Prostate gland (tissue), 2 donors: ENCODE data around the gene CRADD. TPM values are rescaled to one million over a fixed set of nuclear protein-coding genes. Genes with fewer than 3 reads are reported as not detected.

Experiments used
- DNase-seq: peaks from one replicate; pipeline ENCODE4 v3.0.0-alpha.2; 2019; ENCODE audit warnings: low spot score
- H3K27ac ChIP-seq, 2 donors: fragments of 200-600 bp; sonication (generic); 2 replicates each; pipeline ENCODE4 v1.5.1; 2017 to 2019
- H3K27me3 ChIP-seq: fragments of 200-600 bp; sonication (generic); replicated peaks from 2 replicates; pipeline ENCODE4 v1.5.1; 2019; ENCODE audit not compliant: insufficient read depth
- H3K36me3 ChIP-seq, 2 donors: fragments of 200-600 bp; sonication (generic); 1 replicate in 1 of 2; 2 replicates in 1 of 2; pipeline versions ENCODE4 v1.5.1 to v1.8.1; 2017 to 2019
- H3K4me1 ChIP-seq: fragments of 200-600 bp; sonication (generic); replicated peaks from 2 replicates; pipeline ENCODE4 v1.5.1; 2019
- H3K4me3 ChIP-seq, 2 donors: fragments of 200-600 bp; sonication (generic); 2 replicates each; pipeline ENCODE4 v1.5.1; 2017 to 2019
- H3K9me3 ChIP-seq: fragments of 200-600 bp; sonication (generic); 2 replicates; pipeline ENCODE4 v1.5.1; 2017
- CTCF ChIP-seq, 4 experiments: fragments of 200-600 bp in 2 of 4; fragments of 450-650 bp in 2 of 4; sonication (generic) in 2 of 4; IDR thresholded peaks; 1 replicate in 3 of 4; 2 replicates in 1 of 4; pipeline ENCODE4 v1.5.1; 2016 to 2019; ENCODE audit warnings: antibody characterized with exemption in 4 of 4, mild to moderate bottlenecking in 2 of 4, moderate library complexity in 2 of 4
- POLR2A ChIP-seq: fragments of 450-650 bp; IDR thresholded peaks from one replicate; pipeline ENCODE4 v1.6.1; 2016; ENCODE audit warnings: antibody characterized with exemption, mild to moderate bottlenecking
- POLR2AphosphoS5 ChIP-seq: sonication (generic); formaldehyde crosslinking; IDR thresholded peaks from one replicate; pipeline ENCODE4 v1.6.1; 2017; ENCODE audit warnings: antibody characterized with exemption
- WGBS: methylation state at CpG from one replicate; pipeline ENCODE4 v1.1.5; 2018; 5-methylcytosine and 5-hydroxymethylcytosine counted together
- intact Hi-C: fragments of 100-400 bp; cut with DNase I; formaldehyde crosslinking; loops from one replicate; pipeline ENCODE4 v1.14.2; 2022
- total RNA-seq, 2 donors: library from RNA; depleted of rRNA; stranded (reverse); fragments of >200 nt; gene quantifications; one replicate each; pipeline ENCODE4 v1.1.0, GENCODE V29; 2016

CRADD gene
- total RNA-seq, 2 donors from 2014 or later = 38.9 to 42.4 TPM

DNA sequence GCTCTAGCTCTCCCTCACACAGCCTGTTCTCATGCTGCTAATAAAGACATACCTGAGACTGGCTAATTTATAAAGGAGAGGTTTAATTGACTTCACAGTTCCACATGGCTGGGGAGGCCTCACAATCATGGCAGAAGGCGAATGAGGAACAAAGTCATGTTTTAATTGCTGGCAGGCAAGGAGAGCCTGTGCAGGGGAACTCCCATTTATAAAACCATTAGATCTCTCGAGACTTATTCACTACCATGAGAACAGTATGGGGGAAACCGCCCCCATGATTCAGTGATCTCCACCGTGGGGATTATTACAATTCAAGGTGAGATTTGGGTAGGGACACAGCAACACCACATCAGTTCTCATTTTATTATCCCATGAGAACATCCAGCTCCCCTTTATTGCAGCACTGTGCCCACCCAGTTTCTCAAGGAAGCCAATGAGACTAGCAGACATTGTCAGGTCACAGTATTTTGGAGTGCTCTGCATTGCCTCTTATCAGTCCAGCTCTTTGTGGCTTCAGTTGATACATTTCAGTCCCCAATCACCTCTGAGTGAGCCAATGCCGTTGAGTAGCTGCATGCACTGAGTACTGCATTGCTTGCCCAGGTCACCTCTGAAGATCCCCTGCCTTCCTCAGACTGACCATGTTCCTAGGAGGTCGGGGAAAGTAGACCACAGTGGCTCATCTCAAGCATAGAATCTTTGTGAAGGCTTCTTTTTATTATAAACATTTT is 131.2 kb downstream of the CRADD start:
- 90% methylated on average over 6 of the region's 6 CpGs for WGBS
- H3K27ac ChIP-seq = peak overlapping the region; percentile 84 to 96
- H3K27me3 ChIP-seq = no peaks in the 10 kb centered on the region
- intact Hi-C loops = no loop called here
- no peaks in the 10 kb centered on the region for H3K36me3 ChIP-seq
- H3K4me1 ChIP-seq = peaks cover 22% of the 10 kb centered on the region
- no peak for DNase-seq
- no peak overlapping the region for H3K4me3 ChIP-seq
- TF ChIP-seq POLR2A (no peak), POLR2AphosphoS5 (no peak), CTCF (IDR thresholded peaks at IDR 0.05) (no peak)
- H3K9me3 ChIP-seq = no peaks in the 10 kb centered on the region

GRCh38 chr12:93812626-93813025 is 135.5 kb downstream of the CRADD start:
- H3K27ac ChIP-seq = peak overlapping the region; percentile 84 to 96
- 21% methylated on average over 3 of the region's 3 CpGs for WGBS
- no peak overlapping the region for H3K4me3 ChIP-seq
- no peaks in the 10 kb centered on the region for H3K36me3 ChIP-seq
- TF ChIP-seq POLR2AphosphoS5 (peak; percentile 51), CTCF (IDR thresholded peaks at IDR 0.05) (no peak), POLR2A (no peak)
- H3K9me3 ChIP-seq = no peaks in the 10 kb centered on the region
- H3K27me3 ChIP-seq = no peaks in the 10 kb centered on the region
- H3K4me1 ChIP-seq = peaks cover 34% of the 10 kb centered on the region
- intact Hi-C loops = loop anchor here (5.0 kb wide), 3 partner anchors 35 to 240 kb away; partner anchors contain the start of gene SOCS2
- no peak for DNase-seq

GRCh38 chr12:93813186-93813585 is 136.0 kb downstream of the CRADD start:
- no peaks in the 10 kb centered on the region for H3K9me3 ChIP-seq
- peak overlapping the region; percentile 84 to 96 for H3K27ac ChIP-seq
- peaks cover 35% of the 10 kb centered on the region for H3K4me1 ChIP-seq
- no peaks in the 10 kb centered on the region for H3K36me3 ChIP-seq
- DNase-seq = no peak
- no peak overlapping the region for H3K4me3 ChIP-seq
- intact Hi-C loops = loop anchor here (5.0 kb wide), 3 partner anchors 36 to 241 kb away; partner anchors contain the start of gene SOCS2
- WGBS = 15% methylated on average over 3 of the region's 3 CpGs
- H3K27me3 ChIP-seq = no peaks in the 10 kb centered on the region
- peak; percentile 49 for TF ChIP-seq POLR2AphosphoS5
- no peak for TF ChIP-seq POLR2A

DNA sequence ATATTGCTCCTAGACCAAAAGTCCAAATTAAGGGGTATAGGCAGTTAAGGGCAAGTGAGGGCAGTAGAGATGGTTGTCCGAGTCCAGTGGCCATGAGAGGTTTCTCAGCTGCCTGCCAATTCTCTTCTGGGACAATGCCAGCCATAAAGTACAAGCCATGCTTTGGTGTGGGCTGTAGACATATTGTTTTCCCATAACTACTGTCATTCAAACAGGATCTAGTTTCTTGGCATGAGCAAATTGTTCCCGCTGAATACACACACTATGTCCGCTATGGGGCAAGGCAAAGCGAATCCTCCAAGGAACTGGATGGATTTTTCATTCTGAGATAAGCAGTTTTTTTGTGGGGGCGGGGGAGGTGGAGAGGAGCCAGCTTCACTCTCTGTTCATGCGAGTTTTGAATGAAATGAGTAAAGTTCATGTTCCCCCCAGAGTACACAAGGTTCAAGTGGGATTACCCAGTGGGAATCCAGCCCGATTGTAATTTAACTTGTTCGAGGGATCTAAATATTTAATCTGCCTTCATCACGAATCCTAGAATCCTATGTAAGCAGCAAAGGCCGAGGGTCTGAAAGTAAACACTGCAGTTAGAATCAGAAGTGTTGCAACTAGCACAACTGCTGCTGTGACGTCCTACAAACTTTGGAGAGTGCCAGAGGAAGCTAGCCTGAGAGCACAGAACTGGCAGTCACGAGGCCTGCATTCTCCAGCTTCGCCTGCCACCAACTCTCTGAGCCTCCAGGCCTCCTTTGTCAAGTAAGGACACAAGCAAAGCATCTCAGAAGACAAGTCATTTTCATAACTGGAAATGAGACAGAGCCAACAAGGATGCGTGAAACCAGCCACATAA is 137.0 kb downstream of the CRADD start:
- no peaks in the 10 kb centered on the region for H3K9me3 ChIP-seq
- TF ChIP-seq POLR2A (no peak), POLR2AphosphoS5 (peak; percentile 93), CTCF (IDR thresholded peaks at IDR 0.05) (peak in 1 of 4 experiments; percentile 3)
- H3K27me3 ChIP-seq = no peaks in the 10 kb centered on the region
- peak overlapping the region; percentile 84 to 96 for H3K27ac ChIP-seq
- DNase-seq = peak; percentile 93
- H3K36me3 ChIP-seq = no peaks in the 10 kb centered on the region
- H3K4me3 ChIP-seq = no peak overlapping the region
- 7% methylated on average over 14 of the region's 14 CpGs for WGBS
- intact Hi-C loops = loop anchor here (5.0 kb wide), 3 partner anchors 37 to 242 kb away; partner anchors contain the start of gene SOCS2
- peaks cover 43% of the 10 kb centered on the region for H3K4me1 ChIP-seq

GRCh38 chr12:93818488-93819049 is 141.4 kb downstream of the CRADD start:
- intact Hi-C loops = loop anchor here (2.0 to 5.0 kb wide), 2 partner anchors 34 to 74 kb away; no protein-coding TSS in a partner anchor
- H3K4me1 ChIP-seq = peaks cover 24% of the 10 kb centered on the region
- DNase-seq = no peak

More at GRCh38 chr12:93818488-93819049, 141.4 kb downstream of the CRADD start:
- TF ChIP-seq CTCF (IDR thresholded peaks at IDR 0.05) (no peak), POLR2A (no peak), POLR2AphosphoS5 (no peak)
- Histone ChIP-seq H3K9me3 (no peaks in the 10 kb centered on the region), H3K27me3 (no peaks in the 10 kb centered on the region), H3K36me3 (no peaks in the 10 kb centered on the region), H3K4me3 (no peak overlapping the region), H3K27ac (peak overlapping the region; percentile 67 to 96)
- WGBS = 38% methylated on average over 9 of the region's 9 CpGs
